ENCODE results near the gene ANKFN1.
"Not testable (repeated sequence)": the region's sequence is repeated elsewhere in the genome, so short reads cannot be mapped to it uniquely, and the experiment has no call there.

Gene ANKFN1

GRCh38 chr17:56182081-56182480 lies 28.8 kb downstream of the ANKFN1 start:
- DNase-seq = no peak

- DNase-seq = no peak
Observed at GRCh38 chr17:56184650-56185049, 31.4 kb downstream of the ANKFN1 start.

GRCh38 chr17:56185491-56186221 lies 32.4 kb downstream of the ANKFN1 start:
- DNase-seq = no peak

GRCh38 chr17:56186222-56186786 lies 33.0 kb downstream of the ANKFN1 start:
- no peak for DNase-seq

- DNase-seq = no peak
Observed at GRCh38 chr17:56203430-56203829, 50.2 kb downstream of the ANKFN1 start.

- DNase-seq = no peak
Observed at GRCh38 chr17:56206351-56206750, 53.1 kb downstream of the ANKFN1 start.

GRCh38 chr17:56213031-56213430 lies 59.8 kb downstream of the ANKFN1 start:
- no peak for DNase-seq

GRCh38 chr17:56217921-56218320 lies 64.6 kb downstream of the ANKFN1 start:
- no peak for DNase-seq

GRCh38 chr17:56222255-56222654 lies 69.0 kb downstream of the ANKFN1 start:
- no peak for DNase-seq

GRCh38 chr17:56230660-56231059 lies 77.4 kb downstream of the ANKFN1 start:
- no peak for DNase-seq

GRCh38 chr17:56231252-56231651 lies 78.0 kb downstream of the ANKFN1 start:
- DNase-seq = no peak

- no peak for DNase-seq
Observed at GRCh38 chr17:56231693-56232092, 78.4 kb downstream of the ANKFN1 start.

- DNase-seq = no peak
Observed at GRCh38 chr17:56244268-56244890, 91.1 kb downstream of the ANKFN1 start.

GRCh38 chr17:56247816-56248215 lies 94.5 kb downstream of the ANKFN1 start:
- no peak for DNase-seq

GRCh38 chr17:56257075-56257474 lies 103.8 kb downstream of the ANKFN1 start:
- no peak for DNase-seq

- no peak for DNase-seq
Observed at GRCh38 chr17:56260376-56261002, 107.2 kb downstream of the ANKFN1 start.

GRCh38 chr17:56262803-56263202 lies 109.5 kb downstream of the ANKFN1 start:
- DNase-seq = peak; percentile 97

- DNase-seq = no peak
Observed at GRCh38 chr17:56269556-56270389, 116.5 kb downstream of the ANKFN1 start.

- DNase-seq = no peak
Observed at GRCh38 chr17:56274491-56274890, 121.2 kb downstream of the ANKFN1 start.

- DNase-seq = no peak
Observed at GRCh38 chr17:56284482-56284881, 131.2 kb downstream of the ANKFN1 start.

- not testable (repeated sequence) for DNase-seq
Observed at GRCh38 chr17:56288786-56289185, 135.5 kb downstream of the ANKFN1 start.

GRCh38 chr17:56289321-56289720 lies 136.0 kb downstream of the ANKFN1 start:
- DNase-seq = no peak
